22Rv1 (cell line): ENCODE data around the gene FAM25G.

ENCODE experiments used
- CTCF ChIP-seq: fragments of 450-650 bp; IDR thresholded peaks from 2 replicates; pipeline ENCODE4 v1.5.1; 2017; ENCODE audit warnings: mild to moderate bottlenecking
- ZFX ChIP-seq: fragments of 450-650 bp; IDR thresholded peaks from 2 replicates; pipeline ENCODE4 v1.6.1; 2017; ENCODE audit warnings: antibody characterized with exemption, borderline replicate concordance

DNA sequence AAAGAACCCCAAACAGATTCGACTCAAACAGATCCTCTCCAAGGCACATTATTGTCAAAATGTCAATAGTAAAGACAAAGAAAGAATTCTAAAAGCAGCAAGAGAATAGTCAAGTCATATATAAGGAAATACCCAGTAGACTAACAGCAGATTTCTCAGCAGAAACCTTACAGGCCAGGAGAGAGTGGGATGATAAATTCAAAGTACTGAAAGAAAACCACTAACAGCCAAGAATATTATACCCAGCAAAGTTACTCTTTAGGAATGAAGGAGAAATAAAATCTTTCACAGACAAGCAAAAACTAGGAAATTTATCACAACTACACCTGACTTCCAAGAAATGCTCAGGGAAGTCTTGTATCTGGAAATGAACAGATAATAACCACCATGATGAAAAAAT is 45.8 kb downstream of the FAM25G start:
- TF ChIP-seq CTCF (no peak), ZFX (no peak)
